H9 (cell line): ENCODE results near the gene HIF1A. TPM values are rescaled to one million over a fixed set of nuclear protein-coding genes. Genes with fewer than 3 reads are reported as not detected.

Experiments
- DNase-seq: peaks from one replicate; pipeline ENCODE4 v3.0.0-alpha.2; 2017
- H2AFZ ChIP-seq: one replicate; pipeline ENCODE4 v1.6.1; 2013; ENCODE audit warnings: mild to moderate bottlenecking, low read length, control low read depth, moderate library complexity
- H2AK5ac ChIP-seq: 2 replicates; pipeline ENCODE4 v1.6.1; 2013; ENCODE audit warnings: low read length, control low read depth, mixed read lengths; ENCODE audit not compliant: insufficient read length
- H2BK120ac ChIP-seq: one replicate; pipeline ENCODE4 v1.6.1; 2013; ENCODE audit warnings: low read depth, mild to moderate bottlenecking, low read length, control low read depth, inconsistent platforms; ENCODE audit not compliant: poor library complexity, severe bottlenecking
- H2BK12ac ChIP-seq: 2 replicates; pipeline ENCODE4 v1.6.1; 2013; ENCODE audit warnings: low read length, control low read depth, mixed read lengths, low read depth; ENCODE audit not compliant: insufficient read length
- H2BK15ac ChIP-seq: 2 replicates; pipeline ENCODE4 v1.6.1; 2013; ENCODE audit warnings: low read depth, low read length, control low read depth
- H2BK20ac ChIP-seq: one replicate; pipeline ENCODE4 v1.6.1; 2013; ENCODE audit warnings: low read depth, mild to moderate bottlenecking, low read length, control low read depth, inconsistent platforms; ENCODE audit not compliant: poor library complexity, severe bottlenecking
- H2BK5ac ChIP-seq: 2 replicates; pipeline ENCODE4 v1.6.1; 2013; ENCODE audit warnings: low read length, control low read depth, mixed read lengths; ENCODE audit not compliant: insufficient read length
- H3K14ac ChIP-seq: 2 replicates; pipeline ENCODE4 v1.6.1; 2013; ENCODE audit warnings: low read length, control low read depth; ENCODE audit not compliant: insufficient read depth
- H3K18ac ChIP-seq: 2 replicates; pipeline ENCODE4 v1.6.1; 2013; ENCODE audit warnings: low read depth, mild to moderate bottlenecking, mixed read lengths, low read length, control low read depth; ENCODE audit not compliant: insufficient read length
- H3K23ac ChIP-seq: 2 replicates; pipeline ENCODE4 v1.6.1; 2013; ENCODE audit warnings: low read length, control low read depth, mixed read lengths, low read depth; ENCODE audit not compliant: insufficient read length
- H3K23me2 ChIP-seq: 2 replicates; pipeline ENCODE4 v1.6.1; 2013; ENCODE audit warnings: low read depth, mild to moderate bottlenecking, mixed read lengths, low read length, control low read depth; ENCODE audit not compliant: insufficient read length, poor library complexity, severe bottlenecking
- H3K27ac ChIP-seq: 2 replicates; pipeline ENCODE4 v1.5.1; 2013; ENCODE audit warnings: low read length, control low read depth, mixed read lengths, low read depth; ENCODE audit not compliant: insufficient read length
- H3K27me3 ChIP-seq: 2 replicates; pipeline ENCODE4 v1.6.1; 2013; ENCODE audit warnings: low read length, control low read depth, inconsistent platforms; ENCODE audit not compliant: insufficient read depth
- H3K4ac ChIP-seq: 2 replicates; pipeline ENCODE4 v1.6.1; 2013; ENCODE audit warnings: low read depth, mild to moderate bottlenecking, control low read depth, inconsistent platforms, low read length, moderate library complexity
- H3K4me1 ChIP-seq: 2 replicates; pipeline ENCODE4 v1.6.1; 2013; ENCODE audit warnings: low read length, control low read depth, inconsistent platforms; ENCODE audit not compliant: insufficient read depth
- H3K4me2 ChIP-seq: 2 replicates; pipeline ENCODE4 v1.6.1; 2013; ENCODE audit warnings: low read length, control low read depth, mixed read lengths; ENCODE audit not compliant: insufficient read length, insufficient read depth
- H3K56ac ChIP-seq: 2 replicates; pipeline ENCODE4 v1.6.1; 2013; ENCODE audit warnings: low read depth, mild to moderate bottlenecking, mixed read lengths, low read length, control low read depth; ENCODE audit not compliant: insufficient read length
- H3K79me1 ChIP-seq: 2 replicates; pipeline ENCODE4 v1.6.1; 2013; ENCODE audit warnings: low read depth, mild to moderate bottlenecking, moderate library complexity, low read length, control low read depth, inconsistent platforms; ENCODE audit not compliant: insufficient read depth, poor library complexity, severe bottlenecking
- H3K79me2 ChIP-seq: 2 replicates; pipeline ENCODE4 v1.6.1; 2013; ENCODE audit warnings: low read length, control low read depth, inconsistent platforms; ENCODE audit not compliant: insufficient read depth
- H3K9ac ChIP-seq: 2 replicates; pipeline ENCODE4 v1.6.1; 2013; ENCODE audit warnings: low read length, control low read depth, mixed read lengths; ENCODE audit not compliant: insufficient read length; ENCODE audit errors: extremely low read depth
- H3K9me3 ChIP-seq: one replicate; pipeline ENCODE4 v1.6.1; 2013; ENCODE audit warnings: low read depth, low read length, inconsistent platforms; ENCODE audit not compliant: control insufficient read depth
- H3T11ph ChIP-seq: one replicate; pipeline ENCODE4 v1.6.1; 2013; ENCODE audit warnings: mild to moderate bottlenecking, low read length, control low read depth, inconsistent platforms
- H4K20me1 ChIP-seq: one replicate; pipeline ENCODE4 v1.6.1; 2013; ENCODE audit not compliant: control insufficient read depth, insufficient read length, insufficient read depth
- H4K5ac ChIP-seq: 2 replicates; pipeline ENCODE4 v1.6.1; 2013; ENCODE audit warnings: low read depth, mild to moderate bottlenecking, mixed read lengths, low read length, control low read depth; ENCODE audit not compliant: insufficient read length
- H4K8ac ChIP-seq: replicated peaks from 2 replicates; pipeline ENCODE4 v1.6.1; 2013; ENCODE audit warnings: low read length, control low read depth, mixed read lengths, low read depth; ENCODE audit not compliant: insufficient read length
- H4K91ac ChIP-seq: 2 replicates; pipeline ENCODE4 v1.6.1; 2013; ENCODE audit warnings: low read depth, mild to moderate bottlenecking, moderate library complexity, mixed read lengths, low read length, control low read depth; ENCODE audit not compliant: insufficient read length
- H3K27ac Mint-ChIP-seq, 3 experiments: 2 replicates in 2 of 3; 3 replicates in 1 of 3; pipeline ENCODE4 v1.8.0; 2020 to 2021; ENCODE audit warnings: mixed read lengths in 3 of 3, mild to moderate bottlenecking in 1 of 3, moderate library complexity in 1 of 3
- H3K27me3 Mint-ChIP-seq: 2 replicates; pipeline ENCODE4 v1.8.0; 2021; ENCODE audit warnings: low read depth, mild to moderate bottlenecking, moderate library complexity, mixed read lengths
- H3K36me3 Mint-ChIP-seq, 3 experiments: 2 replicates in 2 of 3; 3 replicates in 1 of 3; pipeline ENCODE4 v1.8.0; 2020 to 2021; ENCODE audit warnings: low read depth in 3 of 3, mixed read lengths in 3 of 3; ENCODE audit not compliant: insufficient read depth in 1 of 3
- H3K4me1 Mint-ChIP-seq, 2 experiments: 2 replicates each; pipeline ENCODE4 v1.8.0; 2020; ENCODE audit warnings: mixed read lengths in 2 of 2
- H3K4me3 Mint-ChIP-seq, 2 experiments: 2 replicates in 1 of 2; 3 replicates in 1 of 2; pipeline ENCODE4 v1.8.0; 2020 to 2021; ENCODE audit warnings: mild to moderate bottlenecking in 2 of 2, mixed read lengths in 2 of 2, moderate library complexity in 1 of 2
- H3K9me3 Mint-ChIP-seq, 2 experiments: 2 replicates in 1 of 2; 3 replicates in 1 of 2; pipeline ENCODE4 v1.8.0; 2020; ENCODE audit warnings: mild to moderate bottlenecking in 2 of 2, mixed read lengths in 2 of 2, moderate library complexity in 1 of 2
- CTCF ChIP-seq: fragments of 200-600 bp; sonication (generic); conservative IDR thresholded peaks from 3 replicates; pipeline ENCODE4 v1.8.0; 2021; ENCODE audit warnings: antibody characterized with exemption, mild to moderate bottlenecking
- WGBS: extraction: QIAGEN DNeasy Blood & Tissue Kit; methylation state at CpG from one replicate; pipeline ENCODE4 v1.1.7; 2013; ENCODE audit warnings: missing lambda C conversion rate, low lambda C conversion rate, mixed read lengths; ENCODE audit not compliant: insufficient read length; ENCODE audit errors: extremely low coverage; 5-methylcytosine and 5-hydroxymethylcytosine counted together
- total RNA-seq: library from RNA; stranded (reverse); gene quantifications from 2 replicates; pipeline ENCODE4 v1.2.1, GENCODE V29; 2021

Gene HIF1A
- total RNA-seq, 1 experiment from 2014 or later, result 154 TPM

GRCh38 chr14:61670576-61670975 is 24.7 kb upstream of the HIF1A start:
- H3K56ac ChIP-seq, result no peak overlapping the region
- H3K36me3 Mint-ChIP-seq, result no peaks in the 10 kb centered on the region
- no peaks in the 10 kb centered on the region for H3K79me2 ChIP-seq
- H2AFZ ChIP-seq, result no peak overlapping the region
- H3K23me2 ChIP-seq, result no peaks in the 10 kb centered on the region
- H2AK5ac ChIP-seq, result no peak overlapping the region
- H2BK120ac ChIP-seq, result no peak overlapping the region
- peaks cover 9 to 14% of the 10 kb centered on the region in 2 experiments; a peak in 3 of 4 replicates for H3K4me1 Mint-ChIP-seq
- H3K27ac ChIP-seq, result no peak overlapping the region
- H3K27me3 Mint-ChIP-seq, result peaks cover 3% of the 10 kb centered on the region
- no peaks in the 10 kb centered on the region for H3K9me3 ChIP-seq
- no peak overlapping the region for H3K27ac Mint-ChIP-seq
- no peak for TF ChIP-seq CTCF
- no CpG with 5 or more reads among the region's 7 CpGs for WGBS
- H4K91ac ChIP-seq, result no peak overlapping the region
- H3K18ac ChIP-seq, result no peak overlapping the region
- H2BK5ac ChIP-seq, result no peak overlapping the region
- no peaks in the 10 kb centered on the region for H3K79me1 ChIP-seq
- no peak overlapping the region for H3K23ac ChIP-seq
- no peak overlapping the region for H3T11ph ChIP-seq
- no peak overlapping the region for H4K5ac ChIP-seq
- no peak overlapping the region for H3K9ac ChIP-seq
- no peak overlapping the region for H2BK15ac ChIP-seq
- no peaks in the 10 kb centered on the region for H3K9me3 Mint-ChIP-seq
- no peak for DNase-seq
- H3K4me3 Mint-ChIP-seq, result no peak overlapping the region
- H3K4ac ChIP-seq, result no peak overlapping the region
- H3K27me3 ChIP-seq, result no peaks in the 10 kb centered on the region; the same call in 1 of the 2 replicates
- H4K20me1 ChIP-seq, result no peaks in the 10 kb centered on the region
- no peak overlapping the region for H3K14ac ChIP-seq
- no peak overlapping the region for H2BK12ac ChIP-seq
- H2BK20ac ChIP-seq, result no peak overlapping the region
- H3K4me2 ChIP-seq, result no peak overlapping the region
- H4K8ac ChIP-seq, result no peak overlapping the region
- no peaks in the 10 kb centered on the region for H3K4me1 ChIP-seq
